ENCODE data around the gene CGRRF1. TPM values are rescaled to one million over a fixed set of nuclear protein-coding genes. Genes with fewer than 3 reads are reported as not detected.

The CGRRF1 gene
- total and polyA plus RNA-seq, 10 of the 15 experiments (the other 5 are each of a cell fraction or from before 2014, with no cell fraction given), result 5.5 to 47.7 (median 13.5) TPM

- TF ChIP-seq CUX1 (IDR thresholded peaks at IDR 0.05; ENCODE audit: insufficient replicate concordance, low read depth, low read length), result no peak
- no peak for TF ChIP-seq NBN (IDR thresholded peaks at IDR 0.05)
- no peak for TF ChIP-seq ATF7 (IDR thresholded peaks at IDR 0.05; ENCODE audit: low read depth)
- no peak for TF ChIP-seq ATF3 (IDR thresholded peaks at IDR 0.05; ENCODE audit: borderline replicate concordance, extremely low read depth, low read depth, low read length)
- no peak for TF ChIP-seq PML (IDR thresholded peaks at IDR 0.05; ENCODE audit: low read length)
- no peak for TF ChIP-seq ZBTB40 (IDR thresholded peaks at IDR 0.05; ENCODE audit: borderline replicate concordance)
Observed at GRCh38 chr14:54475911-54476310, 33.8 kb upstream of the CGRRF1 start (continued).

All from GM12878 (cell line).